Tibial artery (tissue), 4 donors: ENCODE results near the gene ESRRB.

Experiments
- DNase-seq, 2 donors: peaks; one replicate each; pipeline ENCODE4 v3.0.0-alpha.2; 2019
- H3K27ac ChIP-seq, 2 donors: fragments of 200-600 bp; sonication (generic) in 1 of 2; 1 replicate in 1 of 2; 2 replicates in 1 of 2; pipeline ENCODE4 v1.5.1; 2018 to 2019; ENCODE audit warnings: mild to moderate bottlenecking in 1 of 2
- H3K27me3 ChIP-seq, 2 donors: fragments of 200-600 bp; sonication (generic) in 1 of 2; one replicate each; pipeline versions ENCODE4 v1.5.1 to v1.6.0; 2016 to 2019
- H3K36me3 ChIP-seq, 3 donors: fragments of 200-600 bp; sonication (generic) in 2 of 3; one replicate each; pipeline ENCODE4 v1.5.1; 2016 to 2019; ENCODE audit warnings: mild to moderate bottlenecking in 2 of 3
- H3K4me1 ChIP-seq, 4 donors: fragments of 200-600 bp; sonication (generic) in 2 of 4; 1 replicate in 3 of 4; 2 replicates in 1 of 4; pipeline ENCODE4 v1.5.1; 2016 to 2019
- H3K4me3 ChIP-seq, 2 donors: fragments of 200-600 bp; sonication (generic) in 1 of 2; 1 replicate in 1 of 2; 2 replicates in 1 of 2; pipeline ENCODE4 v1.5.1; 2018 to 2019; ENCODE audit warnings: mild to moderate bottlenecking in 2 of 2
- H3K9me3 ChIP-seq, 3 donors: fragments of 200-600 bp; sonication (generic) in 1 of 3; one replicate each; pipeline ENCODE4 v1.5.1; 2016 to 2019
- CTCF ChIP-seq, 2 experiments: fragments of 200-600 bp in 1 of 2; fragments of 450-650 bp in 1 of 2; IDR thresholded peaks; one replicate each; pipeline ENCODE4 v1.5.1; 2017 to 2019; ENCODE audit warnings: antibody characterized with exemption in 2 of 2, mild to moderate bottlenecking in 1 of 2, moderate library complexity in 1 of 2
- intact Hi-C: fragments of 100-400 bp; cut with DNase I; formaldehyde crosslinking; loops from one replicate; pipeline ENCODE4 v1.15.0; 2023; ENCODE audit warnings: low total_unique reads

ESRRB gene

GRCh38 chr14:76394569-76394968, 18.6 kb downstream of the ESRRB start:
- Histone ChIP-seq H3K4me3 (no peak overlapping the region), H3K9me3 (no peaks in the 10 kb centered on the region), H3K27ac (no peak overlapping the region), H3K36me3 (no peaks in the 10 kb centered on the region), H3K4me1 (no peaks in the 10 kb centered on the region), H3K27me3 (peaks cover 0 to 25% of the 10 kb centered on the region in 2 donors)
- no peak for TF ChIP-seq CTCF (IDR thresholded peaks at IDR 0.05)
- no peak for DNase-seq
- intact Hi-C loops: no loop called here

GRCh38 chr14:76395161-76395560, 19.2 kb downstream of the ESRRB start:
- intact Hi-C loops: no loop called here
- H3K4me3 ChIP-seq: no peak overlapping the region
- H3K27me3 ChIP-seq: peaks cover 0 to 26% of the 10 kb centered on the region in 2 donors
- H3K27ac ChIP-seq: no peak overlapping the region
- H3K9me3 ChIP-seq: no peaks in the 10 kb centered on the region
- no peak for DNase-seq
- no peaks in the 10 kb centered on the region for H3K36me3 ChIP-seq
- no peak for TF ChIP-seq CTCF (IDR thresholded peaks at IDR 0.05)
- no peaks in the 10 kb centered on the region for H3K4me1 ChIP-seq

GRCh38 chr14:76396714-76397187, 20.8 kb downstream of the ESRRB start:
- H3K4me1 ChIP-seq: no peaks in the 10 kb centered on the region
- DNase-seq: no peak
- no peak for TF ChIP-seq CTCF (IDR thresholded peaks at IDR 0.05)
- peaks cover 0 to 26% of the 10 kb centered on the region in 2 donors for H3K27me3 ChIP-seq
- intact Hi-C loops: no loop called here
- H3K4me3 ChIP-seq: no peak overlapping the region
- H3K36me3 ChIP-seq: no peaks in the 10 kb centered on the region
- no peak overlapping the region for H3K27ac ChIP-seq
- H3K9me3 ChIP-seq: no peaks in the 10 kb centered on the region

GRCh38 chr14:76405627-76406026, 29.7 kb downstream of the ESRRB start:
- no peak for TF ChIP-seq CTCF (IDR thresholded peaks at IDR 0.05)
- Histone ChIP-seq H3K27me3 (no peaks in the 10 kb centered on the region), H3K4me1 (no peaks in the 10 kb centered on the region), H3K27ac (no peak overlapping the region), H3K9me3 (no peaks in the 10 kb centered on the region), H3K36me3 (no peaks in the 10 kb centered on the region), H3K4me3 (no peak overlapping the region)
- intact Hi-C loops: no loop called here
- DNase-seq: no peak

GRCh38 chr14:76407449-76408150, 31.7 kb downstream of the ESRRB start:
- TF ChIP-seq CTCF (IDR thresholded peaks at IDR 0.05): no peak
- no peaks in the 10 kb centered on the region for H3K27me3 ChIP-seq
- no peaks in the 10 kb centered on the region for H3K4me1 ChIP-seq
- DNase-seq: no peak
- intact Hi-C loops: no loop called here
- no peaks in the 10 kb centered on the region for H3K9me3 ChIP-seq
- no peak overlapping the region for H3K27ac ChIP-seq
- H3K36me3 ChIP-seq: no peaks in the 10 kb centered on the region
- no peak overlapping the region for H3K4me3 ChIP-seq
